Measurements from ENCODE around the gene TMEM214. TPM values are rescaled to one million over a fixed set of nuclear protein-coding genes. Genes with fewer than 3 reads are reported as not detected.

The TMEM214 gene
- total and polyA plus RNA-seq, 2 donors, result 8.8 to 30.3 TPM

- WGBS, result 10% methylated on average over 24 of the region's 24 CpGs
- peak overlapping the region; percentile 81 to 83 for H3K4me3 ChIP-seq (ENCODE audit: low read length in 2 of 2)
- H3K4me1 ChIP-seq (ENCODE audit: control insufficient read depth in 2 of 2, insufficient read depth in 2 of 2, low read length in 2 of 2), result peaks cover 4 to 21% of the 10 kb centered on the region in 2 donors
- peaks cover 0 to 13% of the 10 kb centered on the region in 2 donors for H3K27me3 ChIP-seq (ENCODE audit: control insufficient read depth in 2 of 2, insufficient read depth in 1 of 2, low read length in 1 of 2)
- peak overlapping the region in 1 of 2 donors; percentile 91 for H3K27ac ChIP-seq (ENCODE audit: low read depth in 1 of 2, low read length in 1 of 2)
- H3K9me3 ChIP-seq (ENCODE audit: control insufficient read depth in 2 of 2, insufficient read depth in 1 of 2, low read length in 1 of 2), result no peaks in the 10 kb centered on the region
- peaks cover 32 to 38% of the 10 kb centered on the region in 2 donors for H3K36me3 ChIP-seq (ENCODE audit: control insufficient read depth in 2 of 2, insufficient read depth in 2 of 2, low read length in 1 of 2)
- DNase-seq (ENCODE audit: low read depth in 6 of 9, low spot score in 9 of 9), result peak in 1 of 9 donors; percentile 26
Observed at GRCh38 chr2:27051902-27052645, 19.3 kb downstream of the TMEM214 start.

- DNase-seq (ENCODE audit: low read depth in 6 of 9, low spot score in 9 of 9), result no peak
- H3K27ac ChIP-seq (ENCODE audit: low read depth in 1 of 2, low read length in 1 of 2), result no peak overlapping the region
- H3K36me3 ChIP-seq (ENCODE audit: control insufficient read depth in 2 of 2, insufficient read depth in 2 of 2, low read length in 1 of 2), result peaks cover 42 to 44% of the 10 kb centered on the region in 2 donors
- peaks cover 0 to 13% of the 10 kb centered on the region in 2 donors for H3K27me3 ChIP-seq (ENCODE audit: control insufficient read depth in 2 of 2, insufficient read depth in 1 of 2, low read length in 1 of 2)
- 96% methylated on average over 11 of the region's 11 CpGs for whole genome bisulfite sequencing
- H3K4me1 ChIP-seq (ENCODE audit: control insufficient read depth in 2 of 2, insufficient read depth in 2 of 2, low read length in 2 of 2), result peaks cover 4 to 21% of the 10 kb centered on the region in 2 donors
- H3K9me3 ChIP-seq (ENCODE audit: control insufficient read depth in 2 of 2, insufficient read depth in 1 of 2, low read length in 1 of 2), result no peaks in the 10 kb centered on the region
- no peak overlapping the region for H3K4me3 ChIP-seq (ENCODE audit: low read length in 2 of 2)
Observed at GRCh38 chr2:27053321-27053720, 20.6 kb downstream of the TMEM214 start.

GRCh38 chr2:27053776-27054175 is 21.0 kb downstream of the TMEM214 start:
- 97% methylated on average over 8 of the region's 8 CpGs for WGBS
- peaks cover 0 to 13% of the 10 kb centered on the region in 2 donors for H3K27me3 ChIP-seq (ENCODE audit: control insufficient read depth in 2 of 2, insufficient read depth in 1 of 2, low read length in 1 of 2)
- H3K9me3 ChIP-seq (ENCODE audit: control insufficient read depth in 2 of 2, insufficient read depth in 1 of 2, low read length in 1 of 2), result no peaks in the 10 kb centered on the region
- H3K27ac ChIP-seq (ENCODE audit: low read depth in 1 of 2, low read length in 1 of 2), result no peak overlapping the region
- peaks cover 4 to 21% of the 10 kb centered on the region in 2 donors for H3K4me1 ChIP-seq (ENCODE audit: control insufficient read depth in 2 of 2, insufficient read depth in 2 of 2, low read length in 2 of 2)
- peaks cover 44 to 48% of the 10 kb centered on the region in 2 donors for H3K36me3 ChIP-seq (ENCODE audit: control insufficient read depth in 2 of 2, insufficient read depth in 2 of 2, low read length in 1 of 2)
- DNase-seq (ENCODE audit: low read depth in 6 of 9, low spot score in 9 of 9), result no peak
- H3K4me3 ChIP-seq (ENCODE audit: low read length in 2 of 2), result no peak overlapping the region

GRCh38 chr2:27054721-27055120 is 22.0 kb downstream of the TMEM214 start:
- 98% methylated on average over 11 of the region's 11 CpGs for WGBS
- peaks cover 4 to 17% of the 10 kb centered on the region in 2 donors for H3K4me1 ChIP-seq (ENCODE audit: control insufficient read depth in 2 of 2, insufficient read depth in 2 of 2, low read length in 2 of 2)
- peaks cover 48 to 56% of the 10 kb centered on the region in 2 donors for H3K36me3 ChIP-seq (ENCODE audit: control insufficient read depth in 2 of 2, insufficient read depth in 2 of 2, low read length in 1 of 2)
- no peak overlapping the region for H3K27ac ChIP-seq (ENCODE audit: low read depth in 1 of 2, low read length in 1 of 2)
- H3K4me3 ChIP-seq (ENCODE audit: low read length in 2 of 2), result no peak overlapping the region
- no peaks in the 10 kb centered on the region for H3K9me3 ChIP-seq (ENCODE audit: control insufficient read depth in 2 of 2, insufficient read depth in 1 of 2, low read length in 1 of 2)
- DNase-seq (ENCODE audit: low read depth in 6 of 9, low spot score in 9 of 9), result no peak
- H3K27me3 ChIP-seq (ENCODE audit: control insufficient read depth in 2 of 2, insufficient read depth in 1 of 2, low read length in 1 of 2), result peaks cover 0 to 9% of the 10 kb centered on the region in 2 donors

GRCh38 chr2:27057184-27057583 is 24.4 kb downstream of the TMEM214 start:
- Histone ChIP-seq H3K4me1 (ENCODE audit: control insufficient read depth in 2 of 2, insufficient read depth in 2 of 2, low read length in 2 of 2) (peaks cover 0 to 2% of the 10 kb centered on the region in 2 donors), H3K9me3 (ENCODE audit: control insufficient read depth in 2 of 2, insufficient read depth in 1 of 2, low read length in 1 of 2) (no peaks in the 10 kb centered on the region), H3K36me3 (ENCODE audit: control insufficient read depth in 2 of 2, insufficient read depth in 2 of 2, low read length in 1 of 2) (peaks cover 54 to 56% of the 10 kb centered on the region in 2 donors), H3K27me3 (ENCODE audit: control insufficient read depth in 2 of 2, insufficient read depth in 1 of 2, low read length in 1 of 2) (no peaks in the 10 kb centered on the region), H3K27ac (ENCODE audit: low read depth in 1 of 2, low read length in 1 of 2) (no peak overlapping the region), H3K4me3 (ENCODE audit: low read length in 2 of 2) (no peak overlapping the region)
- no peak for DNase-seq (ENCODE audit: low read depth in 6 of 9, low spot score in 9 of 9)
- 97% methylated on average over 6 of the region's 6 CpGs for WGBS

- no peaks in the 10 kb centered on the region for H3K4me1 ChIP-seq (ENCODE audit: control insufficient read depth in 2 of 2, insufficient read depth in 2 of 2, low read length in 2 of 2)
- H3K36me3 ChIP-seq (ENCODE audit: control insufficient read depth in 2 of 2, insufficient read depth in 2 of 2, low read length in 1 of 2), result peaks cover 59 to 60% of the 10 kb centered on the region in 2 donors
- H3K9me3 ChIP-seq (ENCODE audit: control insufficient read depth in 2 of 2, insufficient read depth in 1 of 2, low read length in 1 of 2), result no peaks in the 10 kb centered on the region
- WGBS, result 99% methylated on average over 10 of the region's 10 CpGs
- no peak overlapping the region for H3K27ac ChIP-seq (ENCODE audit: low read depth in 1 of 2, low read length in 1 of 2)
- H3K27me3 ChIP-seq (ENCODE audit: control insufficient read depth in 2 of 2, insufficient read depth in 1 of 2, low read length in 1 of 2), result no peaks in the 10 kb centered on the region
- H3K4me3 ChIP-seq (ENCODE audit: low read length in 2 of 2), result no peak overlapping the region
- no peak for DNase-seq (ENCODE audit: low read depth in 6 of 9, low spot score in 9 of 9)
Observed at GRCh38 chr2:27058210-27058609, 25.4 kb downstream of the TMEM214 start.

- H3K4me3 ChIP-seq (ENCODE audit: low read length in 2 of 2), result no peak overlapping the region
- H3K9me3 ChIP-seq (ENCODE audit: control insufficient read depth in 2 of 2, insufficient read depth in 1 of 2, low read length in 1 of 2), result no peaks in the 10 kb centered on the region
- DNase-seq (ENCODE audit: low read depth in 6 of 9, low spot score in 9 of 9), result no peak
- H3K27ac ChIP-seq (ENCODE audit: low read depth in 1 of 2, low read length in 1 of 2), result no peak overlapping the region
- peaks cover 48 to 53% of the 10 kb centered on the region in 2 donors for H3K36me3 ChIP-seq (ENCODE audit: control insufficient read depth in 2 of 2, insufficient read depth in 2 of 2, low read length in 1 of 2)
- no peaks in the 10 kb centered on the region for H3K4me1 ChIP-seq (ENCODE audit: control insufficient read depth in 2 of 2, insufficient read depth in 2 of 2, low read length in 2 of 2)
- WGBS, result 96% methylated on average over 15 of the region's 15 CpGs
- H3K27me3 ChIP-seq (ENCODE audit: control insufficient read depth in 2 of 2, insufficient read depth in 1 of 2, low read length in 1 of 2), result no peaks in the 10 kb centered on the region
Observed at GRCh38 chr2:27059141-27059820, 26.5 kb downstream of the TMEM214 start.

GRCh38 chr2:27060323-27060722 is 27.6 kb downstream of the TMEM214 start:
- Histone ChIP-seq H3K27me3 (ENCODE audit: control insufficient read depth in 2 of 2, insufficient read depth in 1 of 2, low read length in 1 of 2) (no peaks in the 10 kb centered on the region), H3K4me3 (ENCODE audit: low read length in 2 of 2) (no peak overlapping the region), H3K9me3 (ENCODE audit: control insufficient read depth in 2 of 2, insufficient read depth in 1 of 2, low read length in 1 of 2) (no peaks in the 10 kb centered on the region), H3K36me3 (ENCODE audit: control insufficient read depth in 2 of 2, insufficient read depth in 2 of 2, low read length in 1 of 2) (peaks cover 44 to 45% of the 10 kb centered on the region in 2 donors), H3K27ac (ENCODE audit: low read depth in 1 of 2, low read length in 1 of 2) (no peak overlapping the region), H3K4me1 (ENCODE audit: control insufficient read depth in 2 of 2, insufficient read depth in 2 of 2, low read length in 2 of 2) (no peaks in the 10 kb centered on the region)
- WGBS, result 98% methylated on average over 3 of the region's 3 CpGs
- no peak for DNase-seq (ENCODE audit: low read depth in 6 of 9, low spot score in 9 of 9)

GRCh38 chr2:27065128-27065527 is 32.4 kb downstream of the TMEM214 start:
- no peak for DNase-seq (ENCODE audit: low read depth in 6 of 9, low spot score in 9 of 9)
- Histone ChIP-seq H3K36me3 (ENCODE audit: control insufficient read depth in 2 of 2, insufficient read depth in 2 of 2, low read length in 1 of 2) (peaks cover 42 to 47% of the 10 kb centered on the region in 2 donors), H3K27me3 (ENCODE audit: control insufficient read depth in 2 of 2, insufficient read depth in 1 of 2, low read length in 1 of 2) (no peaks in the 10 kb centered on the region), H3K27ac (ENCODE audit: low read depth in 1 of 2, low read length in 1 of 2) (no peak overlapping the region), H3K4me3 (ENCODE audit: low read length in 2 of 2) (no peak overlapping the region), H3K4me1 (ENCODE audit: control insufficient read depth in 2 of 2, insufficient read depth in 2 of 2, low read length in 2 of 2) (peaks cover 4 to 5% of the 10 kb centered on the region in 2 donors), H3K9me3 (ENCODE audit: control insufficient read depth in 2 of 2, insufficient read depth in 1 of 2, low read length in 1 of 2) (no peaks in the 10 kb centered on the region)
- WGBS, result 99% methylated on average over 3 of the region's 3 CpGs
